GM23338 (cell line): ENCODE data around the gene DMD. TPM values are rescaled to one million over a fixed set of nuclear protein-coding genes. Genes with fewer than 3 reads are reported as not detected.
A peak's percentile ranks its signal among the peaks of the same experiment; 100 is the strongest.

ENCODE experiments used
- ATAC-seq: fragments of 200-7000 bp; cut with Tn5 transposase; 3 replicates; pipeline ENCODE4 v1.9.1; 2020
- DNase-seq: peaks from one replicate; pipeline ENCODE4 v3.0.0-alpha.2; 2015; ENCODE audit warnings: low spot score
- H2AFZ ChIP-seq: fragments of 200-600 bp; sonication (generic); 2 replicates; pipeline ENCODE4 v1.8.0; 2016; ENCODE audit warnings: antibody characterized with exemption, mild to moderate bottlenecking, moderate library complexity
- H3F3A ChIP-seq: fragments of 200-600 bp; sonication (generic); replicated peaks from 2 replicates; pipeline ENCODE4 v1.8.0; 2017; ENCODE audit warnings: antibody characterized with exemption, mixed run types, low read depth
- H3K27ac ChIP-seq: fragments of 200-600 bp; sonication (generic); 2 replicates; pipeline ENCODE4 v1.6.1; 2016; ENCODE audit warnings: low read depth
- H3K27me3 ChIP-seq: fragments of 200-600 bp; sonication (generic); 2 replicates; pipeline ENCODE4 v1.8.0; 2016; ENCODE audit warnings: mild to moderate bottlenecking, mixed run types, moderate library complexity; ENCODE audit not compliant: insufficient read depth
- H3K36me3 ChIP-seq: fragments of 200-600 bp; sonication (generic); 2 replicates; pipeline ENCODE4 v1.8.0; 2016; ENCODE audit warnings: mild to moderate bottlenecking; ENCODE audit not compliant: insufficient read depth
- H3K4me1 ChIP-seq: fragments of 200-600 bp; sonication (generic); 2 replicates; pipeline ENCODE4 v1.8.0; 2016; ENCODE audit warnings: mild to moderate bottlenecking, moderate library complexity; ENCODE audit not compliant: insufficient read depth
- H3K4me2 ChIP-seq: fragments of 200-600 bp; sonication (generic); 2 replicates; pipeline ENCODE4 v1.7.1; 2017; ENCODE audit warnings: mixed run types
- H3K4me3 ChIP-seq: fragments of 200-600 bp; sonication (generic); 2 replicates; pipeline ENCODE4 v1.6.1; 2016; ENCODE audit warnings: mixed run types
- H3K79me2 ChIP-seq: fragments of 200-600 bp; sonication (generic); replicated peaks from 2 replicates; pipeline ENCODE4 v1.8.0; 2017; ENCODE audit warnings: mild to moderate bottlenecking; ENCODE audit not compliant: insufficient read depth
- H3K9me2 ChIP-seq: fragments of 200-600 bp; sonication (generic); 2 replicates; pipeline ENCODE4 v1.8.0; 2017; ENCODE audit not compliant: insufficient read depth
- H4K20me1 ChIP-seq: fragments of 200-600 bp; sonication (generic); replicated peaks from 2 replicates; pipeline ENCODE4 v1.8.0; 2017; ENCODE audit warnings: mild to moderate bottlenecking; ENCODE audit not compliant: insufficient read depth
- H3K27ac Mint-ChIP-seq: 2 replicates; pipeline ENCODE4 v1.8.0; 2020; ENCODE audit warnings: inconsistent platforms, mild to moderate bottlenecking, moderate library complexity, mixed read lengths
- H3K27me3 Mint-ChIP-seq: 3 replicates; pipeline ENCODE4 v1.8.0; 2022; ENCODE audit warnings: low read depth, mild to moderate bottlenecking, moderate library complexity, mixed read lengths, inconsistent platforms; ENCODE audit not compliant: insufficient read depth, poor library complexity
- H3K36me3 Mint-ChIP-seq: 3 replicates; pipeline ENCODE4 v1.8.0; 2021; ENCODE audit warnings: low read depth, mild to moderate bottlenecking, inconsistent platforms, moderate library complexity, mixed read lengths
- H3K4me1 Mint-ChIP-seq: 3 replicates; pipeline ENCODE4 v1.8.0; 2020; ENCODE audit warnings: mild to moderate bottlenecking, inconsistent platforms, mixed read lengths
- H3K4me3 Mint-ChIP-seq: 3 replicates; pipeline ENCODE4 v1.8.0; 2021; ENCODE audit warnings: moderate library complexity, mild to moderate bottlenecking, inconsistent platforms, mixed read lengths
- H3K9me3 Mint-ChIP-seq: 3 replicates; pipeline ENCODE4 v1.8.0; 2020; ENCODE audit warnings: moderate library complexity, mild to moderate bottlenecking, inconsistent platforms, mixed read lengths
- CREB1 ChIP-seq: fragments of 250-450 bp; sonication (Bioruptor Pico); IDR thresholded peaks from 2 replicates; pipeline ENCODE4 v1.5.0; 2020; ENCODE audit warnings: low read depth, mild to moderate bottlenecking, moderate library complexity
- CTCF ChIP-seq, 2 experiments: fragments of 200-600 bp in 1 of 2; sonication (generic) in 1 of 2; conservative IDR thresholded peaks; 2 replicates each; pipeline versions ENCODE4 v1.5.1 to v1.6.1; 2016 to 2017; ENCODE audit warnings: antibody characterized with exemption in 2 of 2, low read depth in 2 of 2, mild to moderate bottlenecking in 2 of 2, moderate library complexity in 1 of 2
- JUNB ChIP-seq: IDR thresholded peaks from one replicate; pipeline ENCODE4 v1.6.1; 2016; ENCODE audit warnings: antibody characterized with exemption; ENCODE audit not compliant: unreplicated experiment
- ZNF462 ChIP-seq: fragments of 250-450 bp; sonication (Bioruptor Pico); IDR thresholded peaks from 2 replicates; pipeline ENCODE4 v1.5.0; 2020; ENCODE audit warnings: mild to moderate bottlenecking, moderate library complexity
- polyA plus RNA-seq: library from polyadenylated mRNA; unstranded; fragments of >200 nt; fragmentation: Nextera tagmentation; extraction: Ambion mirVana; gene quantifications from 2 replicates; pipeline ENCODE4 v1.2.1, GENCODE V29; 2016
- total RNA-seq: library from RNA; depleted of rRNA; stranded (reverse); fragments of >200 nt; shearing (Covaris generic); gene quantifications from 2 replicates; pipeline ENCODE4 v1.2.3, GENCODE V29; 2014

Gene DMD
- total and polyA plus RNA-seq, 2 experiments from 2014 or later, result 4.5 to 7.6 TPM

GRCh38 chrX:32483534-32484136, 727.7 kb downstream of the DMD start:
- Histone ChIP-seq H3K27me3 (no peaks in the 10 kb centered on the region), H3K79me2 (no peaks in the 10 kb centered on the region), H3K4me2 (no peak overlapping the region), H3F3A (no peaks in the 10 kb centered on the region), H3K27ac (no peak overlapping the region), H3K4me1 (no peaks in the 10 kb centered on the region), H2AFZ (no peak overlapping the region), H3K4me3 (no peak overlapping the region), H3K36me3 (no peaks in the 10 kb centered on the region), H3K9me2 (no peaks in the 10 kb centered on the region), H4K20me1 (no peaks in the 10 kb centered on the region)
- no peaks in the 10 kb centered on the region for H3K36me3 Mint-ChIP-seq
- H3K4me3 Mint-ChIP-seq, result no peak overlapping the region
- TF ChIP-seq CTCF (conservative IDR thresholded peaks at IDR 0.05; ENCODE audit: low read depth in 2 of 2) (peak in 1 of 2 experiments; percentile 46; a peak in 2 of 4 replicates), ZNF462 (CRISPR knock-in tag) (no peak)
- DNase-seq, result peak; percentile 56
- no peak for ATAC-seq
- no peaks in the 10 kb centered on the region for H3K27me3 Mint-ChIP-seq
- H3K27ac Mint-ChIP-seq, result no peak overlapping the region
- H3K4me1 Mint-ChIP-seq, result no peaks in the 10 kb centered on the region
- H3K9me3 Mint-ChIP-seq, result no peaks in the 10 kb centered on the region

GRCh38 chrX:32480019-32480418, 731.3 kb downstream of the DMD start:
- Histone ChIP-seq H3K27me3 (no peaks in the 10 kb centered on the region), H3K27ac (no peak overlapping the region), H3K4me2 (no peak overlapping the region), H2AFZ (no peak overlapping the region), H3K9me2 (no peaks in the 10 kb centered on the region), H4K20me1 (no peaks in the 10 kb centered on the region), H3F3A (no peaks in the 10 kb centered on the region), H3K36me3 (no peaks in the 10 kb centered on the region), H3K4me1 (no peaks in the 10 kb centered on the region), H3K79me2 (no peaks in the 10 kb centered on the region), H3K4me3 (no peak overlapping the region)
- Mint-ChIP-seq H3K27ac (no peak overlapping the region), H3K4me1 (no peaks in the 10 kb centered on the region), H3K9me3 (no peaks in the 10 kb centered on the region), H3K4me3 (no peak overlapping the region), H3K27me3 (no peaks in the 10 kb centered on the region), H3K36me3 (no peaks in the 10 kb centered on the region)
- ATAC-seq, result no peak
- TF ChIP-seq CREB1 (no peak), JUNB (no peak)
- no peak for DNase-seq
